Mucosa of rectum (tissue), 2 donors: ENCODE measurements around the gene ASTE1.
"Not testable (repeated sequence)": the region's sequence is repeated elsewhere in the genome, so short reads cannot be mapped to it uniquely, and the experiment has no call there.

ENCODE experiments used
- H3K27ac ChIP-seq, 2 donors: one replicate each; pipeline ENCODE4 v1.7.0; 2013; ENCODE audit warnings: inconsistent platforms in 2 of 2, low read depth in 2 of 2, low read length in 2 of 2
- H3K27me3 ChIP-seq, 2 donors: one replicate each; pipeline ENCODE4 v1.7.0; 2013; ENCODE audit warnings: low read length in 2 of 2; ENCODE audit not compliant: control insufficient read depth in 2 of 2, insufficient read depth in 2 of 2
- H3K36me3 ChIP-seq, 2 donors: one replicate each; pipeline ENCODE4 v1.7.0; 2013; ENCODE audit warnings: low read length in 2 of 2; ENCODE audit not compliant: control insufficient read depth in 2 of 2, insufficient read depth in 2 of 2
- H3K4me1 ChIP-seq, 2 donors: one replicate each; pipeline ENCODE4 v1.7.0; 2013; ENCODE audit warnings: low read length in 2 of 2, mild to moderate bottlenecking in 1 of 2; ENCODE audit not compliant: control insufficient read depth in 2 of 2, insufficient read depth in 2 of 2
- H3K4me3 ChIP-seq, 2 donors: one replicate each; pipeline ENCODE4 v1.7.0; 2013; ENCODE audit warnings: low read length in 2 of 2
- H3K9ac ChIP-seq, 2 donors: one replicate each; pipeline ENCODE4 v1.7.0; 2013; ENCODE audit warnings: low read length in 2 of 2, low read depth in 1 of 2, mild to moderate bottlenecking in 1 of 2
- H3K9me3 ChIP-seq, 2 donors: one replicate each; pipeline ENCODE4 v1.7.0; 2013; ENCODE audit warnings: low read length in 2 of 2; ENCODE audit not compliant: control insufficient read depth in 2 of 2
- donor health status: healthy.
- donor health status: Normal muscosa, but diverticular disease.

ASTE1 gene

GRCh38 chr3:130979117-130979516 lies 47.5 kb downstream of the ASTE1 start:
- H3K9ac ChIP-seq = no peak overlapping the region
- no peaks in the 10 kb centered on the region for H3K9me3 ChIP-seq
- no peak overlapping the region for H3K4me3 ChIP-seq
- H3K36me3 ChIP-seq = peaks cover 13 to 31% of the 10 kb centered on the region in 2 donors
- H3K4me1 ChIP-seq = no peaks in the 10 kb centered on the region
- H3K27me3 ChIP-seq = no peaks in the 10 kb centered on the region
- no peak overlapping the region for H3K27ac ChIP-seq

- Histone ChIP-seq H3K4me3 (no peak overlapping the region), H3K9me3 (no peaks in the 10 kb centered on the region), H3K27ac (no peak overlapping the region), H3K27me3 (no peaks in the 10 kb centered on the region), H3K9ac (no peak overlapping the region), H3K36me3 (peaks cover 15 to 34% of the 10 kb centered on the region in 2 donors), H3K4me1 (no peaks in the 10 kb centered on the region)
These were observed 49.9 kb downstream of the ASTE1 start for GRCh38 chr3:130976706-130977105.

- no peaks in the 10 kb centered on the region for H3K4me1 ChIP-seq
- no peak overlapping the region for H3K27ac ChIP-seq
- no peaks in the 10 kb centered on the region for H3K27me3 ChIP-seq
- no peak overlapping the region for H3K4me3 ChIP-seq
- H3K36me3 ChIP-seq = peaks cover 20 to 25% of the 10 kb centered on the region in 2 donors
- H3K9ac ChIP-seq = no peak overlapping the region
- no peaks in the 10 kb centered on the region for H3K9me3 ChIP-seq
These were observed 51.4 kb downstream of the ASTE1 start for GRCh38 chr3:130975251-130975650.

GRCh38 chr3:130974201-130974600 lies 52.4 kb downstream of the ASTE1 start:
- Histone ChIP-seq H3K27me3 (no peaks in the 10 kb centered on the region), H3K9me3 (no peaks in the 10 kb centered on the region), H3K27ac (no peak overlapping the region), H3K4me1 (no peaks in the 10 kb centered on the region), H3K36me3 (peaks cover 18 to 21% of the 10 kb centered on the region in 2 donors), H3K4me3 (no peak overlapping the region), H3K9ac (no peak overlapping the region)

GRCh38 chr3:130973406-130973805 lies 53.2 kb downstream of the ASTE1 start:
- Histone ChIP-seq H3K27me3 (no peaks in the 10 kb centered on the region), H3K4me1 (no peaks in the 10 kb centered on the region), H3K9me3 (no peaks in the 10 kb centered on the region), H3K4me3 (no peak overlapping the region), H3K27ac (no peak overlapping the region), H3K9ac (no peak overlapping the region), H3K36me3 (peaks cover 18 to 23% of the 10 kb centered on the region in 2 donors)

GRCh38 chr3:130972592-130972991 lies 54.0 kb downstream of the ASTE1 start:
- H3K9me3 ChIP-seq, H3K27ac ChIP-seq, H3K4me3 ChIP-seq, H3K4me1 ChIP-seq, H3K27me3 ChIP-seq, H3K9ac ChIP-seq: not testable (repeated sequence)
- peaks cover 18 to 23% of the 10 kb centered on the region in 2 donors for H3K36me3 ChIP-seq

GRCh38 chr3:130971208-130971607 lies 55.4 kb downstream of the ASTE1 start:
- Histone ChIP-seq H3K27me3 (no peaks in the 10 kb centered on the region), H3K4me3 (no peak overlapping the region), H3K36me3 (peaks cover 18 to 21% of the 10 kb centered on the region in 2 donors), H3K9me3 (no peaks in the 10 kb centered on the region), H3K4me1 (no peaks in the 10 kb centered on the region), H3K27ac (no peak overlapping the region), H3K9ac (no peak overlapping the region)

GRCh38 chr3:130969621-130970020 lies 57.0 kb downstream of the ASTE1 start:
- Histone ChIP-seq H3K9ac (no peak overlapping the region), H3K4me3 (no peak overlapping the region)

GRCh38 chr3:130968221-130968620 lies 58.4 kb downstream of the ASTE1 start:
- H3K9me3 ChIP-seq = no peaks in the 10 kb centered on the region
- peaks cover 16 to 34% of the 10 kb centered on the region in 2 donors for H3K36me3 ChIP-seq

More at GRCh38 chr3:130969621-130970020, 57.0 kb downstream of the ASTE1 start:
- Histone ChIP-seq H3K36me3 (peaks cover 19 to 35% of the 10 kb centered on the region in 2 donors), H3K9me3 (no peaks in the 10 kb centered on the region), H3K27me3 (no peaks in the 10 kb centered on the region), H3K27ac (no peak overlapping the region), H3K4me1 (no peaks in the 10 kb centered on the region)

GRCh38 chr3:130967281-130967680 lies 59.3 kb downstream of the ASTE1 start:
- no peaks in the 10 kb centered on the region for H3K4me1 ChIP-seq
- no peak overlapping the region for H3K27ac ChIP-seq
- no peak overlapping the region for H3K9ac ChIP-seq
- H3K36me3 ChIP-seq = peaks cover 15 to 34% of the 10 kb centered on the region in 2 donors
- H3K27me3 ChIP-seq = no peaks in the 10 kb centered on the region
- no peaks in the 10 kb centered on the region for H3K9me3 ChIP-seq
- H3K4me3 ChIP-seq = no peak overlapping the region

More at GRCh38 chr3:130968221-130968620, 58.4 kb downstream of the ASTE1 start:
- no peak overlapping the region for H3K9ac ChIP-seq
- no peak overlapping the region for H3K27ac ChIP-seq
- H3K27me3 ChIP-seq = no peaks in the 10 kb centered on the region
- no peaks in the 10 kb centered on the region for H3K4me1 ChIP-seq
- H3K4me3 ChIP-seq = no peak overlapping the region

GRCh38 chr3:130963878-130964277 lies 62.7 kb downstream of the ASTE1 start:
- Histone ChIP-seq H3K4me3 (no peak overlapping the region), H3K9me3 (no peaks in the 10 kb centered on the region), H3K36me3 (peaks cover 19 to 27% of the 10 kb centered on the region in 2 donors), H3K27me3 (no peaks in the 10 kb centered on the region), H3K4me1 (no peaks in the 10 kb centered on the region), H3K27ac (no peak overlapping the region), H3K9ac (no peak overlapping the region)
